ENCODE results near the gene WNT7B. TPM values are rescaled to one million over a fixed set of nuclear protein-coding genes. Genes with fewer than 3 reads are reported as not detected.

WNT7B gene
- total and polyA plus RNA-seq, 2 experiments from 2014 or later = 0.10 TPM; not detected in 1

DNA sequence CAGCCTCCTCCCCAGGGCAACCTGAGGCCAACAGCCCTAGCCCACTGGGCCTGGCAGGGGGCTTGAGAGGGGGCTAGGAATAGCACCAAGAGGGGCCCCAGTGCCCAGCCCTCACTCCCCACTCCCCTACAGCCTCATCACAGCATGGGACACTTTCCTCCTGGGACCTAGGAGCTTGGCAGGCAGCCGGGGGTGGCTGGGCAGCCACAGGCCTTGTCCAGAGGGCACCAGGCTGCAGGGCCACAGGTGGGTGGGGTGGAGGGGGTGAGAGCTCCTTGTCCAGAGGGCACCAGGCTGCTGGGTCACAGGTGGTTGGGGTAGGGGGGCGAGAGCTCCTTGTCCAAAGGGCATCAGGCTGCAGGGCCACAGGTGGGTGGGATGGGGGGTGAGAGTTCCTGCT, 61.8 kb downstream of the WNT7B start:
- no peak overlapping the region for H2AFZ ChIP-seq
- H3K4me2 ChIP-seq = no peak overlapping the region
- H4K20me1 ChIP-seq (replicated peaks; ENCODE audit: insufficient read depth) = no peaks in the 10 kb centered on the region
- H3K36me3 Mint-ChIP-seq (ENCODE audit: low read depth) = no peaks in the 10 kb centered on the region
- H3K4me1 ChIP-seq (ENCODE audit: insufficient read depth) = no peaks in the 10 kb centered on the region
- H3K4me3 ChIP-seq = no peak overlapping the region
- H3F3A ChIP-seq (replicated peaks; ENCODE audit: low read depth) = no peaks in the 10 kb centered on the region
- H3K4me1 Mint-ChIP-seq = no peaks in the 10 kb centered on the region; the same call in 2 of the 3 replicates
- no peaks in the 10 kb centered on the region for H3K79me2 ChIP-seq (replicated peaks; ENCODE audit: insufficient read depth)
- H3K36me3 ChIP-seq (ENCODE audit: insufficient read depth) = no peaks in the 10 kb centered on the region
- H3K9me3 Mint-ChIP-seq = no peaks in the 10 kb centered on the region; the same call in 1 of the 3 replicates
- H3K27ac Mint-ChIP-seq = no peak overlapping the region
- no peaks in the 10 kb centered on the region for H3K9me2 ChIP-seq (ENCODE audit: insufficient read depth)
- TF ChIP-seq, protein P1, sequence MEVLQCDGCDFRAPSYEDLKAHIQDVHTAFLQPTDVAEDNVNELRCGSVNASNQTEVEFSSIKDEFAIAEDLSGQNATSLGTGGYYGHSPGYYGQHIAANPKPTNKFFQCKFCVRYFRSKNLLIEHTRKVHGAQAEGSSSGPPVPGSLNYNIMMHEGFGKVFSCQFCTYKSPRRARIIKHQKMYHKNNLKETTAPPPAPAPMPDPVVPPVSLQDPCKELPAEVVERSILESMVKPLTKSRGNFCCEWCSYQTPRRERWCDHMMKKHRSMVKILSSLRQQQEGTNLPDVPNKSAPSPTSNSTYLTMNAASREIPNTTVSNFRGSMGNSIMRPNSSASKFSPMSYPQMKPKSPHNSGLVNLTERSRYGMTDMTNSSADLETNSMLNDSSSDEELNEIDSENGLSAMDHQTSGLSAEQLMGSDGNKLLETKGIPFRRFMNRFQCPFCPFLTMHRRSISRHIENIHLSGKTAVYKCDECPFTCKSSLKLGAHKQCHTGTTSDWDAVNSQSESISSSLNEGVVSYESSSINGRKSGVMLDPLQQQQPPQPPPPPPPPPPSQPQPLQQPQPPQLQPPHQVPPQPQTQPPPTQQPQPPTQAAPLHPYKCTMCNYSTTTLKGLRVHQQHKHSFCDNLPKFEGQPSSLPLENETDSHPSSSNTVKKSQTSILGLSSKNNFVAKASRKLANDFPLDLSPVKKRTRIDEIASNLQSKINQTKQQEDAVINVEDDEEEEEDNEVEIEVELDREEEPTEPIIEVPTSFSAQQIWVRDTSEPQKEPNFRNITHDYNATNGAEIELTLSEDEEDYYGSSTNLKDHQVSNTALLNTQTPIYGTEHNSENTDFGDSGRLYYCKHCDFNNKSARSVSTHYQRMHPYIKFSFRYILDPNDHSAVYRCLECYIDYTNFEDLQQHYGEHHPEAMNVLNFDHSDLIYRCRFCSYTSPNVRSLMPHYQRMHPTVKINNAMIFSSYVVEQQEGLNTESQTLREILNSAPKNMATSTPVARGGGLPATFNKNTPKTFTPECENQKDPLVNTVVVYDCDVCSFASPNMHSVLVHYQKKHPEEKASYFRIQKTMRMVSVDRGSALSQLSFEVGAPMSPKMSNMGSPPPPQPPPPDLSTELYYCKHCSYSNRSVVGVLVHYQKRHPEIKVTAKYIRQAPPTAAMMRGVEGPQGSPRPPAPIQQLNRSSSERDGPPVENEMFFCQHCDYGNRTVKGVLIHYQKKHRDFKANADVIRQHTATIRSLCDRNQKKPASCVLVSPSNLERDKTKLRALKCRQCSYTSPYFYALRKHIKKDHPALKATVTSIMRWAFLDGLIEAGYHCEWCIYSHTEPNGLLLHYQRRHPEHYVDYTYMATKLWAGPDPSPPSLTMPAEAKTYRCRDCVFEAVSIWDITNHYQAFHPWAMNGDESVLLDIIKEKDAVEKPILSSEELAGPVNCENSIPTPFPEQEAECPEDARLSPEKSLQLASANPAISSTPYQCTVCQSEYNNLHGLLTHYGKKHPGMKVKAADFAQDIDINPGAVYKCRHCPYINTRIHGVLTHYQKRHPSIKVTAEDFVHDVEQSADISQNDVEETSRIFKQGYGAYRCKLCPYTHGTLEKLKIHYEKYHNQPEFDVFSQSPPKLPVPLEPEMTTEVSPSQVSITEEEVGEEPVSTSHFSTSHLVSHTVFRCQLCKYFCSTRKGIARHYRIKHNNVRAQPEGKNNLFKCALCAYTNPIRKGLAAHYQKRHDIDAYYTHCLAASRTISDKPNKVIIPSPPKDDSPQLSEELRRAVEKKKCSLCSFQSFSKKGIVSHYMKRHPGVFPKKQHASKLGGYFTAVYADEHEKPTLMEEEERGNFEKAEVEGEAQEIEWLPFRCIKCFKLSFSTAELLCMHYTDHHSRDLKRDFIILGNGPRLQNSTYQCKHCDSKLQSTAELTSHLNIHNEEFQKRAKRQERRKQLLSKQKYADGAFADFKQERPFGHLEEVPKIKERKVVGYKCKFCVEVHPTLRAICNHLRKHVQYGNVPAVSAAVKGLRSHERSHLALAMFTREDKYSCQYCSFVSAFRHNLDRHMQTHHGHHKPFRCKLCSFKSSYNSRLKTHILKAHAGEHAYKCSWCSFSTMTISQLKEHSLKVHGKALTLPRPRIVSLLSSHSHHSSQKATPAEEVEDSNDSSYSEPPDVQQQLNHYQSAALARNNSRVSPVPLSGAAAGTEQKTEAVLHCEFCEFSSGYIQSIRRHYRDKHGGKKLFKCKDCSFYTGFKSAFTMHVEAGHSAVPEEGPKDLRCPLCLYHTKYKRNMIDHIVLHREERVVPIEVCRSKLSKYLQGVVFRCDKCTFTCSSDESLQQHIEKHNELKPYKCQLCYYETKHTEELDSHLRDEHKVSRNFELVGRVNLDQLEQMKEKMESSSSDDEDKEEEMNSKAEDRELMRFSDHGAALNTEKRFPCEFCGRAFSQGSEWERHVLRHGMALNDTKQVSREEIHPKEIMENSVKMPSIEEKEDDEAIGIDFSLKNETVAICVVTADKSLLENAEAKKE (CRISPR knock-in tag; IDR thresholded peaks at IDR 0.05) = no peak
- H3K27ac ChIP-seq (ENCODE audit: low read depth) = no peak overlapping the region
- H3K27me3 ChIP-seq (ENCODE audit: insufficient read depth) = no peaks in the 10 kb centered on the region
- peaks cover 9% of the 10 kb centered on the region for H3K27me3 Mint-ChIP-seq (ENCODE audit: insufficient read depth, low read depth, poor library complexity)
- DNase-seq (ENCODE audit: low spot score) (no peak), ATAC-seq (no peak)
- H3K4me3 Mint-ChIP-seq = no peak overlapping the region

- H3K36me3 ChIP-seq (ENCODE audit: insufficient read depth) = no peaks in the 10 kb centered on the region
- H3K79me2 ChIP-seq (replicated peaks; ENCODE audit: insufficient read depth) = no peaks in the 10 kb centered on the region
- H3K4me1 Mint-ChIP-seq = no peaks in the 10 kb centered on the region; the same call in 2 of the 3 replicates
- no peaks in the 10 kb centered on the region for H3F3A ChIP-seq (replicated peaks; ENCODE audit: low read depth)
- H3K4me1 ChIP-seq (ENCODE audit: insufficient read depth) = no peaks in the 10 kb centered on the region
- H3K36me3 Mint-ChIP-seq (ENCODE audit: low read depth) = no peaks in the 10 kb centered on the region
- H3K4me2 ChIP-seq = no peak overlapping the region
- DNase-seq (ENCODE audit: low spot score) (no peak), ATAC-seq (no peak)
- no peak overlapping the region for H3K27ac ChIP-seq (ENCODE audit: low read depth)
- H3K4me3 ChIP-seq = no peak overlapping the region
- no peak overlapping the region for H2AFZ ChIP-seq
- H3K4me3 Mint-ChIP-seq = no peak overlapping the region
- no peaks in the 10 kb centered on the region for H3K9me2 ChIP-seq (ENCODE audit: insufficient read depth)
- no peak overlapping the region for H3K27ac Mint-ChIP-seq
- H3K27me3 Mint-ChIP-seq (ENCODE audit: insufficient read depth, low read depth, poor library complexity) = peaks cover 9% of the 10 kb centered on the region
- H3K9me3 Mint-ChIP-seq = no peaks in the 10 kb centered on the region; the same call in 1 of the 3 replicates
- H3K27me3 ChIP-seq (ENCODE audit: insufficient read depth) = no peaks in the 10 kb centered on the region
- no peaks in the 10 kb centered on the region for H4K20me1 ChIP-seq (replicated peaks; ENCODE audit: insufficient read depth)
- no peak for TF ChIP-seq STAT1 (IDR thresholded peaks at IDR 0.05; ENCODE audit: unreplicated experiment)
- no peak for TF ChIP-seq CREB1 (CRISPR knock-in tag; IDR thresholded peaks at IDR 0.05; ENCODE audit: low read depth)
- TF ChIP-seq EZH2 (IDR thresholded peaks at IDR 0.05; ENCODE audit: low read depth, unreplicated experiment) = no peak
- TF ChIP-seq, protein P2, sequence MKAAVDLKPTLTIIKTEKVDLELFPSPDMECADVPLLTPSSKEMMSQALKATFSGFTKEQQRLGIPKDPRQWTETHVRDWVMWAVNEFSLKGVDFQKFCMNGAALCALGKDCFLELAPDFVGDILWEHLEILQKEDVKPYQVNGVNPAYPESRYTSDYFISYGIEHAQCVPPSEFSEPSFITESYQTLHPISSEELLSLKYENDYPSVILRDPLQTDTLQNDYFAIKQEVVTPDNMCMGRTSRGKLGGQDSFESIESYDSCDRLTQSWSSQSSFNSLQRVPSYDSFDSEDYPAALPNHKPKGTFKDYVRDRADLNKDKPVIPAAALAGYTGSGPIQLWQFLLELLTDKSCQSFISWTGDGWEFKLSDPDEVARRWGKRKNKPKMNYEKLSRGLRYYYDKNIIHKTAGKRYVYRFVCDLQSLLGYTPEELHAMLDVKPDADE (IDR thresholded peaks at IDR 0.05) = no peak
- no peak for TF ChIP-seq POLR2AphosphoS5 (IDR thresholded peaks at IDR 0.05; ENCODE audit: low read depth)
Observed at GRCh38 chr22:45914309-45914708, 62.7 kb downstream of the WNT7B start.

Measured in GM23338 (cell line).